ENCODE measurements around the gene TMEM11. TPM values are rescaled to one million over a fixed set of nuclear protein-coding genes. Genes with fewer than 3 reads are reported as not detected.
"Not testable (repeated sequence)": the region's sequence is repeated elsewhere in the genome, so short reads cannot be mapped to it uniquely, and the experiment has no call there.

Gene TMEM11
- total RNA-seq, 2 donors from 2014 or later = 7.0 to 22.4 TPM

- Histone ChIP-seq H3K27ac (no peak overlapping the region), H3K27me3 (no peaks in the 10 kb centered on the region), H3K36me3 (replicated peaks in 1 of 2; ENCODE audit: insufficient read depth in 1 of 2, low read depth in 2 of 2) (peaks cover 0 to 2% of the 10 kb centered on the region in 2 donors), H3K4me1 (no peaks in the 10 kb centered on the region), H3K9me3 (no peaks in the 10 kb centered on the region), H3K4me3 (no peak overlapping the region)
- TF ChIP-seq CTCF (IDR thresholded peaks at IDR 0.05) (no peak), POLR2A (IDR thresholded peaks at IDR 0.05) (no peak)
- no peak for ATAC-seq
- WGBS, 2 donors = 52 to 59% methylated on average over 5 of the region's 5 CpGs
- no peak for DNase-seq
- intact Hi-C loops (cut with DNase I) = no loop called here
Measured at GRCh38 chr17:21193031-21193430, 20.9 kb downstream of the TMEM11 start.

- H3K9me3 ChIP-seq; H3K27ac ChIP-seq; intact Hi-C loops (cut with DNase I); H3K27me3 ChIP-seq; H3K4me1 ChIP-seq; H3K4me3 ChIP-seq; DNase-seq; H3K36me3 ChIP-seq (replicated peaks in 1 of 2; ENCODE audit: insufficient read depth in 1 of 2, low read depth in 2 of 2); ATAC-seq: not testable (repeated sequence)
- 90 to 95% methylated on average over 7 of the region's 7 CpGs for WGBS, 2 donors
Measured at GRCh38 chr17:21192414-21192813, 21.5 kb downstream of the TMEM11 start.

GRCh38 chr17:21191698-21192097 is 22.3 kb downstream of the TMEM11 start:
- WGBS, 2 donors = 78 to 92% methylated on average over 2 of the region's 2 CpGs
- no peak for DNase-seq
- H3K9me3 ChIP-seq = no peaks in the 10 kb centered on the region
- H3K27me3 ChIP-seq = no peaks in the 10 kb centered on the region
- H3K4me1 ChIP-seq = no peaks in the 10 kb centered on the region
- H3K27ac ChIP-seq = no peak overlapping the region
- no peak for ATAC-seq
- intact Hi-C loops (cut with DNase I) = no loop called here
- TF ChIP-seq POLR2A (IDR thresholded peaks at IDR 0.05) = no peak
- TF ChIP-seq CTCF (IDR thresholded peaks at IDR 0.05) = no peak
- H3K36me3 ChIP-seq (replicated peaks in 1 of 2; ENCODE audit: insufficient read depth in 1 of 2, low read depth in 2 of 2) = peaks cover 0 to 2% of the 10 kb centered on the region in 2 donors
- no peak overlapping the region for H3K4me3 ChIP-seq

- no peak for DNase-seq
- no peak for ATAC-seq
- WGBS, 2 donors = 90 to 94% methylated on average over 6 of the region's 6 CpGs
- Histone ChIP-seq H3K4me1 (no peaks in the 10 kb centered on the region), H3K27ac (no peak overlapping the region), H3K9me3 (no peaks in the 10 kb centered on the region), H3K36me3 (replicated peaks in 1 of 2; ENCODE audit: insufficient read depth in 1 of 2, low read depth in 2 of 2) (peaks cover 0 to 3% of the 10 kb centered on the region in 2 donors), H3K4me3 (no peak overlapping the region), H3K27me3 (no peaks in the 10 kb centered on the region)
- intact Hi-C loops (cut with DNase I) = no loop called here
- TF ChIP-seq POLR2A (IDR thresholded peaks at IDR 0.05) = no peak
- no peak for TF ChIP-seq CTCF (IDR thresholded peaks at IDR 0.05)
Measured at GRCh38 chr17:21190078-21190477, 23.9 kb downstream of the TMEM11 start.

GRCh38 chr17:21189361-21189760 is 24.6 kb downstream of the TMEM11 start:
- H3K4me1 ChIP-seq = no peaks in the 10 kb centered on the region
- no peak overlapping the region for H3K4me3 ChIP-seq
- no peak for ATAC-seq
- no peak for DNase-seq
- no peaks in the 10 kb centered on the region for H3K27me3 ChIP-seq
- peaks cover 0 to 6% of the 10 kb centered on the region in 2 donors for H3K36me3 ChIP-seq (replicated peaks in 1 of 2; ENCODE audit: insufficient read depth in 1 of 2, low read depth in 2 of 2)
- intact Hi-C loops (cut with DNase I) = no loop called here
- no peaks in the 10 kb centered on the region for H3K9me3 ChIP-seq
- no peak overlapping the region for H3K27ac ChIP-seq
- TF ChIP-seq POLR2A (IDR thresholded peaks at IDR 0.05) = no peak
- no peak for TF ChIP-seq CTCF (IDR thresholded peaks at IDR 0.05)
- 90 to 97% methylated on average over 2 to 4 of the region's 4 CpGs for WGBS, 2 donors

Data from body of pancreas (tissue), 4 donors.